Activated T-helper 9 cell treated with anti-CD3 and anti-CD28 coated beads, Interleukin-2, amount 50 U/mL, for 16 hours (primary cell): ENCODE measurements around the gene RPTOR.
"Not testable (repeated sequence)": the region's sequence is repeated elsewhere in the genome, so short reads cannot be mapped to it uniquely, and the experiment has no call there.

Experiments
- DNase-seq: peaks from one replicate; pipeline ENCODE4 v3.0.0-alpha.2; 2020; ENCODE audit warnings: low read depth

RPTOR gene

GRCh38 chr17:80618304-80618703 lies 73.7 kb downstream of the RPTOR start:
- no peak for DNase-seq

- no peak for DNase-seq
Measured at GRCh38 chr17:80619535-80620235, 75.0 kb downstream of the RPTOR start.

GRCh38 chr17:80621335-80621996 lies 76.8 kb downstream of the RPTOR start:
- DNase-seq, result no peak

- no peak for DNase-seq
Measured at GRCh38 chr17:80621997-80622357, 77.3 kb downstream of the RPTOR start.

- DNase-seq, result no peak
Measured at GRCh38 chr17:80624864-80625263, 80.2 kb downstream of the RPTOR start.

- no peak for DNase-seq
Measured at GRCh38 chr17:80625627-80626026, 81.0 kb downstream of the RPTOR start.

- DNase-seq, result not testable (repeated sequence)
Measured at GRCh38 chr17:80628881-80629280, 84.2 kb downstream of the RPTOR start.

- DNase-seq, result no peak
Measured at GRCh38 chr17:80629298-80630028, 84.8 kb downstream of the RPTOR start.

GRCh38 chr17:80630560-80631120 lies 86.0 kb downstream of the RPTOR start:
- no peak for DNase-seq

GRCh38 chr17:80631142-80632045 lies 86.8 kb downstream of the RPTOR start:
- DNase-seq, result no peak

- no peak for DNase-seq
Measured at GRCh38 chr17:80632046-80632581, 87.5 kb downstream of the RPTOR start.

GRCh38 chr17:80633207-80633606 lies 88.6 kb downstream of the RPTOR start:
- DNase-seq, result no peak

GRCh38 chr17:80633994-80634566 lies 89.4 kb downstream of the RPTOR start:
- DNase-seq, result no peak

GRCh38 chr17:80636361-80637018 lies 91.9 kb downstream of the RPTOR start:
- no peak for DNase-seq

- no peak for DNase-seq
Measured at GRCh38 chr17:80637048-80637781, 92.6 kb downstream of the RPTOR start.

GRCh38 chr17:80639658-80640057 lies 95.0 kb downstream of the RPTOR start:
- no peak for DNase-seq

GRCh38 chr17:80640366-80641084 lies 95.9 kb downstream of the RPTOR start:
- no peak for DNase-seq

GRCh38 chr17:80643326-80644099 lies 98.9 kb downstream of the RPTOR start:
- DNase-seq, result no peak
